Kidney (tissue), 14 donors: Measurements from ENCODE around the gene SLC15A1. TPM values are rescaled to one million over a fixed set of nuclear protein-coding genes. Genes with fewer than 3 reads are reported as not detected.

ENCODE experiments used
- DNase-seq, 5 donors: peaks; one replicate each; pipeline ENCODE4 v3.0.0-alpha.2; 2013 to 2020
- FAIRE-seq: peaks from 2 replicates; lab custom pipeline; 2012; peaks lifted over from hg19 to GRCh38; lab: Jason Lieb, UNC
- H3K27ac ChIP-seq, 2 donors: one replicate each; pipeline ENCODE4 v1.7.0; 2013; ENCODE audit warnings: low read depth in 2 of 2, low read length in 2 of 2, inconsistent platforms in 1 of 2
- H3K27me3 ChIP-seq: one replicate; pipeline ENCODE4 v1.7.1; 2013; ENCODE audit warnings: low read length, inconsistent platforms; ENCODE audit not compliant: control insufficient read depth, insufficient read depth
- H3K36me3 ChIP-seq, 3 donors: one replicate each; pipeline versions ENCODE4 v1.7.0 to v1.7.1; 2013; ENCODE audit warnings: low read length in 3 of 3, control low read depth in 1 of 3, inconsistent platforms in 1 of 3; ENCODE audit not compliant: insufficient read depth in 3 of 3, control insufficient read depth in 2 of 3
- H3K4me1 ChIP-seq, 3 donors: one replicate each; pipeline versions ENCODE4 v1.7.0 to v1.7.1; 2013; ENCODE audit warnings: low read length in 3 of 3, inconsistent platforms in 1 of 3, low read depth in 1 of 3; ENCODE audit not compliant: control insufficient read depth in 2 of 3, insufficient read depth in 2 of 3
- H3K4me3 ChIP-seq, 3 donors: one replicate each; pipeline versions ENCODE4 v1.7.0 to v1.8.1; 2013; ENCODE audit warnings: low read length in 3 of 3, control low read depth in 1 of 3, inconsistent platforms in 1 of 3
- H3K9ac ChIP-seq, 3 donors: one replicate each; pipeline versions ENCODE4 v1.7.0 to v1.7.1; 2013; ENCODE audit warnings: low read length in 3 of 3, control low read depth in 1 of 3, inconsistent platforms in 1 of 3
- H3K9me3 ChIP-seq, 3 donors: one replicate each; pipeline versions ENCODE4 v1.7.0 to v1.7.1; 2013; ENCODE audit warnings: low read length in 3 of 3, control low read depth in 1 of 3, inconsistent platforms in 1 of 3; ENCODE audit not compliant: control insufficient read depth in 2 of 3, insufficient read depth in 1 of 3
- intact Hi-C: fragments of 100-400 bp; cut with DNase I; formaldehyde crosslinking; loops from one replicate; pipeline ENCODE4 v1.11.1; 2022
- polyA plus RNA-seq: library from polyadenylated mRNA; stranded (reverse); fragments of 350-450 nt; fragmentation: Illumina TruSeq; extraction: RNeasy Lipid Tissue Mini Kit (QIAGEN cat#74804); gene quantifications from one replicate; pipeline ENCODE4 v1.2.3, GENCODE V29; 2014; ENCODE audit warnings: low read depth, low replicate concordance; ENCODE audit not compliant: insufficient read depth
- total RNA-seq: library from RNA; stranded (reverse); fragmentation: NEBNext Ultra II Directional; extraction: Animal tissue kit (Norgen Biotek cat#: 25700); gene quantifications from one replicate; pipeline ENCODE4 v1.2.1, GENCODE V29; 2021
- TF ChIP-seq, protein P1 (sequence below): IDR thresholded peaks from 3 replicates; pipeline ENCODE4 v1.5.1; 2012; ENCODE audit warnings: mild to moderate bottlenecking, moderate library complexity, borderline replicate concordance; ENCODE audit not compliant: insufficient read depth; ENCODE audit errors: extremely low read depth
- donor health status: control.
- donor health status: control.
- donor health status: control.
- donor health status: control.
- donor health status: control.
- donor health status: DM: yes; HTN: yes; CAD: no.
- donor health status: Normal renal cell carcinoma (clear cell type).

The SLC15A1 gene
- total and polyA plus RNA-seq, 2 donors from 2014 or later, result 5.6 to 10.2 TPM

DNA sequence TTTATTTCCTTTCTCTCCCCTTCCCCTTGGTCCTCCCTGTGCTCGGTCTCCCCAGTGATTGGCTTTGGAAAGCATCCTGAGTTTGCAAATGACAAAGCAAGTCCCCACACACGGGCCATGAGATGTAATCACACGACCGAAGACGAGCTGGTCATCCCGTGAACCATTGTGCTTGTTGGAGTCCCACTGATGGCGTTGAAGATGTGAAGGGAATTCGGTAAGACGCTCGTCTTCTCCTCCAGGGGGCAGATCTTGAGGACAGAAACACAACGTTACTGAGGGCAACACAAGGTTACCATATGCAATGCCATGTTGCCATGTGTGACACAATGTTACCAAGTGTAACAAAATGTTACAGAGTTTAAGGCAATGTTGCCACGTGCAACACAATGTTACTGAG is 42.0 kb upstream of the SLC15A1 start:
- FAIRE-seq, result no peak

DNA sequence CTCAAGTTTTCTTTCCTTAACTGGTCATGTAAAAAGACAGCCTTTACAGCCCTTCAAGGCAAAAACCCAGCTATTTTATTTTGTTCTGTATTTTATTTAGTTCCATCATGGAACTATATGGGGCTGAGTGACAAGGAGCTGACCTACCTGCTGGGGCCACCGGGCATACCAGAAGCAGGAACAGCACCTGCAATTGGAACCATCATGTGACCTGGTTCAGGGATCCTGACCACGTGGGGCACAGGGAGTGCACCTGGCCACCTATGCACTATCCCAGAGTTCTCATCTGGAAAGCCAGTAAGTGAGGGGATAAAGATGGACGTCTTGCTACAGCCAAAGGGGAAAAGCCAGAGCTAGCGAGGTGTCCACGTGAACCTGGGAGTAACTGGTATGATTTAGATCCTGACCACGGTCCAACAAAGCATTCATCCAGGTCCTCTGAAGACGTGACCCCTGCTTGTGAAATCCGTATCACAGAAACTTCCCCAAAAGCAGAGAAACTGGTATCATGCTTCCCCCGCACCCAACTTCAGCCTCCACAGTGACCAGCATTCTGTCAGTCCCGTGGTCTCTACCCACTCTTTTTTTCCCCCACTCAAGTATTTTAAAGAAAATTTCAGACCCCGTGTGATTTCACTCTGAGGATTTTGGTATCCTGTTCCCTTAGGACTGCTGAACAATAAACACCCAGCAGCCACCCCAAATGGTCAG is 40.5 kb upstream of the SLC15A1 start:
- Histone ChIP-seq H3K9me3 (no peaks in the 10 kb centered on the region), H3K27me3 (no peaks in the 10 kb centered on the region), H3K36me3 (peaks cover 0 to 14% (median 10%) of the 10 kb centered on the region in 3 donors), H3K4me1 (no peaks in the 10 kb centered on the region), H3K9ac (no peak overlapping the region), H3K4me3 (no peak overlapping the region), H3K27ac (no peak overlapping the region)
- intact Hi-C loops, result no loop called here
- DNase-seq (no peak), FAIRE-seq (no peak)
- TF ChIP-seq, protein P1, sequence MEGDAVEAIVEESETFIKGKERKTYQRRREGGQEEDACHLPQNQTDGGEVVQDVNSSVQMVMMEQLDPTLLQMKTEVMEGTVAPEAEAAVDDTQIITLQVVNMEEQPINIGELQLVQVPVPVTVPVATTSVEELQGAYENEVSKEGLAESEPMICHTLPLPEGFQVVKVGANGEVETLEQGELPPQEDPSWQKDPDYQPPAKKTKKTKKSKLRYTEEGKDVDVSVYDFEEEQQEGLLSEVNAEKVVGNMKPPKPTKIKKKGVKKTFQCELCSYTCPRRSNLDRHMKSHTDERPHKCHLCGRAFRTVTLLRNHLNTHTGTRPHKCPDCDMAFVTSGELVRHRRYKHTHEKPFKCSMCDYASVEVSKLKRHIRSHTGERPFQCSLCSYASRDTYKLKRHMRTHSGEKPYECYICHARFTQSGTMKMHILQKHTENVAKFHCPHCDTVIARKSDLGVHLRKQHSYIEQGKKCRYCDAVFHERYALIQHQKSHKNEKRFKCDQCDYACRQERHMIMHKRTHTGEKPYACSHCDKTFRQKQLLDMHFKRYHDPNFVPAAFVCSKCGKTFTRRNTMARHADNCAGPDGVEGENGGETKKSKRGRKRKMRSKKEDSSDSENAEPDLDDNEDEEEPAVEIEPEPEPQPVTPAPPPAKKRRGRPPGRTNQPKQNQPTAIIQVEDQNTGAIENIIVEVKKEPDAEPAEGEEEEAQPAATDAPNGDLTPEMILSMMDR, result no peak

More for the DNA sequence above, 42.0 kb upstream of the SLC15A1 start:
- H3K27me3 ChIP-seq, result no peaks in the 10 kb centered on the region
- H3K36me3 ChIP-seq, result peaks cover 0 to 14% (median 10%) of the 10 kb centered on the region in 3 donors
- no peak overlapping the region for H3K9ac ChIP-seq
- no peak overlapping the region for H3K27ac ChIP-seq
- H3K4me1 ChIP-seq, result no peaks in the 10 kb centered on the region
- DNase-seq, result no peak
- no peak overlapping the region for H3K4me3 ChIP-seq
- no peaks in the 10 kb centered on the region for H3K9me3 ChIP-seq
- TF ChIP-seq, protein P1, result no peak
- intact Hi-C loops, result no loop called here

DNA sequence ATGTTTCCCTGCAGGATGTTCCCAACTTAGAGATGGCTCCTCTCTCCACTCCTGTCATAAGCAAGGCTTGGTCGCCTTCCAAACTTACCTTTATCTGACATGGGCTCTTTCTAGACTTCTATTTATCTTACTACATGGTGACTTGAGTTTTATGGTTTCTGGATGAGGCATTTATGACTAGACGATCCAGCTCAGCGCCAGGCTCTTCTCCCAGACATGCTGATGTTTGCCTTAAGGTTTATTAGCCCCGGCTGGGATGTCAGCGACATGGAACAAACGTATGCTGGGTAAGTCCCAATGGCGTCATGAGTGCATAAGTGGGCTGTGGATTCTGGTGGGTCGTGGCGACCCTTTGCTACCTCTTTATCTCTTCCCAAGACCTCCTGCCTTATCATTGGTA is 39.8 kb upstream of the SLC15A1 start:
- FAIRE-seq, result no peak
- TF ChIP-seq, protein P1, result no peak
- H3K27me3 ChIP-seq, result no peaks in the 10 kb centered on the region
- no peak for DNase-seq
- no peaks in the 10 kb centered on the region for H3K4me1 ChIP-seq
- H3K9me3 ChIP-seq, result no peaks in the 10 kb centered on the region
- H3K9ac ChIP-seq, result no peak overlapping the region
- intact Hi-C loops, result no loop called here
- no peak overlapping the region for H3K27ac ChIP-seq
- peaks cover 0 to 14% (median 8%) of the 10 kb centered on the region in 3 donors for H3K36me3 ChIP-seq
- H3K4me3 ChIP-seq, result no peak overlapping the region
